IMR-90 (cell line): ENCODE data around the gene ANKRD9. TPM values are rescaled to one million over a fixed set of nuclear protein-coding genes. Genes with fewer than 3 reads are reported as not detected.

Experiments
- ATAC-seq: fragments of 200-7000 bp; cut with Tn5 transposase; 2 replicates; pipeline ENCODE4 v1.9.1; 2020; ENCODE audit warnings: low read depth, mild to moderate bottlenecking, moderate library complexity
- BruUV-seq: library from RNA; stranded (reverse); fragments of 400-500 nt; replicated peaks from 2 replicates; lab custom pipeline; 2021; lab: Mats Ljungman, UMichigan
- CTCF ChIA-PET: fragments of 300-600 bp; formaldehyde crosslinking; extraction: SDS; loops from one replicate; lab custom pipeline; 2021; ENCODE audit warnings: antibody characterized with exemption; lab: Yijun Ruan, JAX
- POLR2A ChIA-PET: fragments of 300-600 bp; sonication (Branson Sonifier 250); formaldehyde crosslinking; loops from one replicate; lab custom pipeline; 2022; ENCODE audit warnings: antibody characterized with exemption; ENCODE audit not compliant: unreplicated experiment; lab: Charles Lee
- DNase-seq: peaks from one replicate; pipeline ENCODE4 v3.0.0; 2013
- H2AFZ ChIP-seq: replicated peaks from 2 replicates; pipeline ENCODE3; 2013; ENCODE audit warnings: low read length, mild to moderate bottlenecking; ENCODE audit not compliant: poor library complexity
- H2AK5ac ChIP-seq: 2 replicates; pipeline ENCODE4 v1.6.1; 2013; ENCODE audit warnings: low read depth, low read length, inconsistent platforms
- H2AK9ac ChIP-seq: replicated peaks from 2 replicates; pipeline ENCODE3; 2013; ENCODE audit warnings: mild to moderate bottlenecking, low read depth, low read length, moderate library complexity; ENCODE audit not compliant: poor library complexity
- H2BK120ac ChIP-seq: 2 replicates; pipeline ENCODE4 v1.6.1; 2013; ENCODE audit warnings: low read depth, low read length, inconsistent platforms
- H2BK15ac ChIP-seq: 3 replicates; pipeline ENCODE4 v1.6.1; 2013; ENCODE audit warnings: low read depth, low read length, inconsistent platforms
- H2BK20ac ChIP-seq: 2 replicates; pipeline ENCODE4 v1.6.1; 2013; ENCODE audit warnings: low read depth, mild to moderate bottlenecking, inconsistent platforms, low read length, moderate library complexity
- H2BK5ac ChIP-seq: 2 replicates; pipeline ENCODE4 v1.6.1; 2013; ENCODE audit warnings: mild to moderate bottlenecking, low read depth, low read length, inconsistent platforms; ENCODE audit not compliant: poor library complexity, severe bottlenecking
- H3K14ac ChIP-seq: replicated peaks from 2 replicates; pipeline ENCODE4 v1.6.1; 2013; ENCODE audit warnings: low read depth, low read length, inconsistent platforms
- H3K18ac ChIP-seq: 2 replicates; pipeline ENCODE4 v1.6.1; 2013; ENCODE audit warnings: low read depth, low read length, control low read depth
- H3K23ac ChIP-seq: 2 replicates; pipeline ENCODE4 v1.6.1; 2013; ENCODE audit warnings: low read depth, low read length, inconsistent platforms
- H3K27ac ChIP-seq: 2 replicates; pipeline ENCODE4 v1.5.1; 2013; ENCODE audit warnings: mild to moderate bottlenecking, control low read depth, low read length; ENCODE audit not compliant: insufficient read depth
- H3K27me3 ChIP-seq: 2 replicates; pipeline ENCODE4 v1.6.1; 2013; ENCODE audit warnings: low read length; ENCODE audit not compliant: control insufficient read depth, insufficient read depth
- H3K36me3 ChIP-seq: 2 replicates; pipeline ENCODE4 v1.6.1; 2013; ENCODE audit warnings: low read length, mixed read lengths; ENCODE audit not compliant: control insufficient read depth, insufficient read depth
- H3K4ac ChIP-seq: 2 replicates; pipeline ENCODE4 v1.6.1; 2013; ENCODE audit warnings: low read depth, low read length, inconsistent platforms
- H3K4me1 ChIP-seq: 2 replicates; pipeline ENCODE4 v1.6.1; 2013; ENCODE audit warnings: low read length, mixed read lengths; ENCODE audit not compliant: control insufficient read depth, insufficient read depth
- H3K4me2 ChIP-seq: 2 replicates; pipeline ENCODE4 v1.6.1; 2013; ENCODE audit warnings: low read depth, mild to moderate bottlenecking, control low read depth, low read length, moderate library complexity
- H3K4me3 ChIP-seq: 2 replicates; pipeline ENCODE4 v1.5.1; 2013; ENCODE audit warnings: low read depth, mild to moderate bottlenecking, control low read depth, low read length, moderate library complexity; ENCODE audit not compliant: insufficient read depth
- H3K56ac ChIP-seq: 2 replicates; pipeline ENCODE4 v1.6.1; 2013; ENCODE audit warnings: low read length, inconsistent platforms; ENCODE audit not compliant: insufficient read depth; ENCODE audit errors: extremely low read depth
- H3K79me1 ChIP-seq, 2 experiments: 2 replicates each; pipeline ENCODE4 v1.6.1; 2013; ENCODE audit warnings: low read length in 2 of 2, inconsistent platforms in 1 of 2, low read depth in 1 of 2
- H3K9ac ChIP-seq: 2 replicates; pipeline ENCODE4 v1.6.1; 2013; ENCODE audit warnings: low read depth, low read length, control low read depth
- H3K9me1 ChIP-seq: 2 replicates; pipeline ENCODE4 v1.6.1; 2013; ENCODE audit warnings: low read length, inconsistent platforms; ENCODE audit not compliant: insufficient read depth
- H3K9me3 ChIP-seq: 2 replicates; pipeline ENCODE4 v1.6.1; 2013; ENCODE audit warnings: low read length; ENCODE audit not compliant: control insufficient read depth, insufficient read depth
- H4K20me1 ChIP-seq: 2 replicates; pipeline ENCODE4 v1.6.1; 2013; ENCODE audit warnings: low read length, inconsistent platforms; ENCODE audit not compliant: insufficient read depth
- H4K5ac ChIP-seq: 2 replicates; pipeline ENCODE4 v1.6.1; 2013; ENCODE audit warnings: mild to moderate bottlenecking, low read depth, low read length, control low read depth
- H4K8ac ChIP-seq, 2 experiments: 2 replicates each; pipeline ENCODE4 v1.6.1; 2013; ENCODE audit warnings: low read depth in 2 of 2, low read length in 2 of 2, control low read depth in 1 of 2, inconsistent platforms in 1 of 2
- H4K91ac ChIP-seq: 2 replicates; pipeline ENCODE4 v1.6.1; 2013; ENCODE audit warnings: low read depth, low read length, inconsistent platforms; ENCODE audit not compliant: insufficient read depth
- BHLHE40 ChIP-seq: fragments of 150-350 bp; IDR thresholded peaks from 2 replicates; pipeline ENCODE4 v1.6.1; 2016; ENCODE audit warnings: mild to moderate bottlenecking, low read depth, low read length
- CHD1 ChIP-seq: IDR thresholded peaks from 2 replicates; pipeline ENCODE4 v1.6.1; 2012; ENCODE audit warnings: low read depth, low read length, improper control_type of control experiment
- ELK1 ChIP-seq: fragments of 150-350 bp; IDR thresholded peaks from 2 replicates; pipeline ENCODE4 v1.6.1; 2016; ENCODE audit warnings: low read depth, mild to moderate bottlenecking, low read length, moderate library complexity, borderline replicate concordance
- MAFK ChIP-seq: IDR thresholded peaks from 2 replicates; pipeline ENCODE4 v1.6.1; 2012; ENCODE audit warnings: low read depth, low read length, improper control_type of control experiment
- MAZ ChIP-seq: IDR thresholded peaks from 2 replicates; pipeline ENCODE4 v1.6.1; 2012; ENCODE audit warnings: low read depth, mild to moderate bottlenecking, low read length, improper control_type of control experiment, moderate library complexity, borderline replicate concordance
- MXI1 ChIP-seq: IDR thresholded peaks from 2 replicates; pipeline ENCODE4 v1.6.1; 2012; ENCODE audit warnings: low read depth, mild to moderate bottlenecking, low read length, moderate library complexity, borderline replicate concordance
- POLR2A ChIP-seq: IDR thresholded peaks from 2 replicates; pipeline ENCODE4 v1.6.1; 2012; ENCODE audit warnings: mild to moderate bottlenecking, low read depth, low read length
- RAD21 ChIP-seq: IDR thresholded peaks from 2 replicates; pipeline ENCODE4 v1.6.1; 2012; ENCODE audit warnings: low read length, improper control_type of control experiment
- RFX5 ChIP-seq: IDR thresholded peaks from 2 replicates; pipeline ENCODE4 v1.8.0; 2012; ENCODE audit warnings: low read depth, mild to moderate bottlenecking, low read length, moderate library complexity
- WGBS, 2 experiments: methylation state at CpG; one replicate each; pipeline versions ENCODE4 v1.1.5 to v1.1.7; 2013; ENCODE audit warnings: missing lambda C conversion rate in 2 of 2; ENCODE audit not compliant: insufficient read length in 1 of 2; ENCODE audit errors: extremely low coverage in 2 of 2; 5-methylcytosine and 5-hydroxymethylcytosine counted together
- dilution Hi-C: fragments of 300-500 bp; cut with HindIII; formaldehyde crosslinking; loops from one replicate; pipeline ENCODE4 v1.14.3; 2018; ENCODE audit warnings: low sequenced_read_pairs; ENCODE audit not compliant: unreplicated experiment
- in situ Hi-C: fragments of 300-500 bp; cut with MboI; formaldehyde crosslinking; loops from 3 replicates; pipeline ENCODE4 v1.14.3; 2019; ENCODE audit warnings: low sequenced_read_pairs, inconsistent platforms, mixed read lengths
- intact Hi-C: fragments of 100-400 bp; cut with micrococcal nuclease; formaldehyde crosslinking; loops from 2 replicates; pipeline ENCODE4 v1.10.0; 2022
- polyA plus RNA-seq, 3 experiments: library from polyadenylated mRNA; depleted of rRNA; stranded (reverse); fragments of >200 nt; gene quantifications; 2 replicates each; pipeline ENCODE4 v1.2.3, GENCODE V29; 2012; ENCODE audit warnings: low replicate concordance in 1 of 3
- total RNA-seq: library from RNA; depleted of rRNA; stranded (reverse); fragments of >200 nt; gene quantifications from 2 replicates; pipeline ENCODE4 v1.2.3, GENCODE V29; 2012
- TF ChIP-seq, protein P1 (sequence below): conservative IDR thresholded peaks from 2 replicates; pipeline ENCODE4 v1.5.1; 2012; ENCODE audit warnings: mild to moderate bottlenecking, low read depth, low read length, improper control_type of control experiment

The ANKRD9 gene
- total and polyA plus RNA-seq, 2 of the 4 experiments (the other 2 are of a cell fraction), result 3.9 to 15.7 TPM

DNA sequence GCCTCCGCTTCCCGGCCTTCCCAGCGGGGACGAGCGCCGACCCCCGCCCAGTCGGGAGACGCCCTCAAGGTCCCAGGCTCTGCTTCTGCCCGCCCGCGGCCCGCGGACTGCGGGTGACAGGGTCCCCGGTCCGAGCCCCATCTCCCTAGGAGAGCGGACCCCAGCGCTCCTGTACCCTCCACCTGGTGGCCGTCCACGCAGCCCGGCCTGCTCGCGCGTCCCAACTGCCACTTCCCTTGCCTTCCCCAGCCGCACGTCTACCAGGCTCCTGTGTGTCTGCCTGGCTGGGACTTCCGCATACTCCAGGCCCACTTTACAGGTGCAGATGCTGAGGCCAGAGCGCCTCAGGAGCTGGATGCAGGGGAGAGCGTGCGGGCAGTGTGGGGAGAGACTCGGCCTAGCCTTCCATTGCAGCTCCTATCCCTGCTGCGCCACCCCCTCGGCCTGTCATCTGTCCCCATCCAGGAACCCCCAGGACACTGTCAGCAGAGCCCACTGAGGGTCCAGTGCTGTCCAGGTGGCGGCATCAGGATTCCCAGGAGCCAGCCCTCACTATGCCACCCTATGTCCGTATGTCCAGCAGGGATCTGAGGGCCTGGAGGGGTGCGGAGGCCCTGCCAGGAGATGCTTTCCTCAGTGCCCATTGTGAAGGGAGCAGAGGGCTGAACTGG lies 8.0 kb upstream of the ANKRD9 start:
- no peaks in the 10 kb centered on the region for H3K79me1 ChIP-seq
- peak overlapping the region; percentile 31 for H3K9ac ChIP-seq
- peak overlapping the region; percentile 74 for H2AK9ac ChIP-seq
- peak overlapping the region; percentile 61 for H3K4ac ChIP-seq
- H3K4me2 ChIP-seq, result peak overlapping the region; percentile 64
- H4K8ac ChIP-seq, result peak overlapping the region; percentile 37 to 82; a peak in 3 of 4 replicates
- H4K20me1 ChIP-seq, result no peaks in the 10 kb centered on the region
- peak overlapping the region; percentile 99 for H2AFZ ChIP-seq
- no peak overlapping the region for H3K18ac ChIP-seq
- DNase-seq, result no peak
- dilution Hi-C loops, result no loop called here
- H4K91ac ChIP-seq, result peak overlapping the region; percentile 61; the same call in 1 of the 2 replicates
- no peaks in the 10 kb centered on the region for H3K27me3 ChIP-seq
- H3K36me3 ChIP-seq, result no peaks in the 10 kb centered on the region
- no peak overlapping the region for H3K23ac ChIP-seq
- intact Hi-C loops, result no loop called here
- H4K5ac ChIP-seq, result peak overlapping the region; percentile 41
- no peak overlapping the region for H3K14ac ChIP-seq
- POLR2A ChIA-PET, result no interaction called here
- peak; percentile 28 for ATAC-seq
- peaks cover 2% of the 10 kb centered on the region; the same call in 1 of the 2 replicates for H3K4me1 ChIP-seq
- H3K9me1 ChIP-seq, result no peaks in the 10 kb centered on the region
- CTCF ChIA-PET, result interaction anchor here (0.9 kb wide), 1 partner anchor 79 kb away, joined by 3 read pairs; no protein-coding TSS in a partner anchor
- H2BK15ac ChIP-seq, result no peak overlapping the region
- no peaks in the 10 kb centered on the region for H3K9me3 ChIP-seq
- no peak overlapping the region for H2BK5ac ChIP-seq
- no peak overlapping the region for H3K56ac ChIP-seq
- no peak overlapping the region for H2BK20ac ChIP-seq
- in situ Hi-C loops, result loop anchor here (5.0 kb wide), 1 partner anchor 75 kb away; no protein-coding TSS in a partner anchor
- no peak overlapping the region for H2BK120ac ChIP-seq
- H3K4me3 ChIP-seq, result peak overlapping the region; percentile 57
- H3K27ac ChIP-seq, result peak overlapping the region; percentile 6; the same call in 1 of the 2 replicates
- no peak overlapping the region for H2AK5ac ChIP-seq
- WGBS, 2 experiments, result 8% methylated on average over 17 of the region's 37 CpGs; no CpG with 5 or more reads in 1 of the 2 experiments
- BruUV-seq, result no TSS peak
- TF ChIP-seq MAFK, result no peak
- TF ChIP-seq MXI1, result no peak
- TF ChIP-seq RFX5, result no peak
- no peak for TF ChIP-seq ELK1
- TF ChIP-seq RAD21, result no peak
- no peak for TF ChIP-seq MAZ
- no peak for TF ChIP-seq BHLHE40
- no peak for TF ChIP-seq POLR2A
- TF ChIP-seq CHD1, result no peak
- TF ChIP-seq, protein P1, sequence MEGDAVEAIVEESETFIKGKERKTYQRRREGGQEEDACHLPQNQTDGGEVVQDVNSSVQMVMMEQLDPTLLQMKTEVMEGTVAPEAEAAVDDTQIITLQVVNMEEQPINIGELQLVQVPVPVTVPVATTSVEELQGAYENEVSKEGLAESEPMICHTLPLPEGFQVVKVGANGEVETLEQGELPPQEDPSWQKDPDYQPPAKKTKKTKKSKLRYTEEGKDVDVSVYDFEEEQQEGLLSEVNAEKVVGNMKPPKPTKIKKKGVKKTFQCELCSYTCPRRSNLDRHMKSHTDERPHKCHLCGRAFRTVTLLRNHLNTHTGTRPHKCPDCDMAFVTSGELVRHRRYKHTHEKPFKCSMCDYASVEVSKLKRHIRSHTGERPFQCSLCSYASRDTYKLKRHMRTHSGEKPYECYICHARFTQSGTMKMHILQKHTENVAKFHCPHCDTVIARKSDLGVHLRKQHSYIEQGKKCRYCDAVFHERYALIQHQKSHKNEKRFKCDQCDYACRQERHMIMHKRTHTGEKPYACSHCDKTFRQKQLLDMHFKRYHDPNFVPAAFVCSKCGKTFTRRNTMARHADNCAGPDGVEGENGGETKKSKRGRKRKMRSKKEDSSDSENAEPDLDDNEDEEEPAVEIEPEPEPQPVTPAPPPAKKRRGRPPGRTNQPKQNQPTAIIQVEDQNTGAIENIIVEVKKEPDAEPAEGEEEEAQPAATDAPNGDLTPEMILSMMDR, result no peak
